Mesenchymal stem cell (in vitro differentiated cells and primary cell): ENCODE measurements around the gene RBMS3.
A peak's percentile ranks its signal among the peaks of the same experiment; 100 is the strongest.

Source experiments
- DNase-seq: peaks from one replicate; pipeline ENCODE4 v3.0.0-alpha.2; 2013
- H2AFZ ChIP-seq: one replicate; pipeline ENCODE4 v1.6.1; 2013; ENCODE audit warnings: low read depth, mild to moderate bottlenecking, control low read depth, inconsistent platforms, low read length, moderate library complexity
- H2AK5ac ChIP-seq: 2 replicates; pipeline ENCODE4 v1.6.1; 2013; ENCODE audit warnings: low read length, moderate library complexity, mild to moderate bottlenecking, inconsistent platforms; ENCODE audit not compliant: severe bottlenecking
- H2BK120ac ChIP-seq: one replicate; pipeline ENCODE4 v1.6.1; 2013; ENCODE audit warnings: low read depth, mild to moderate bottlenecking, inconsistent platforms, low read length, moderate library complexity
- H2BK12ac ChIP-seq, 2 experiments: one replicate each; pipeline ENCODE4 v1.6.1; 2013; ENCODE audit warnings: inconsistent platforms in 2 of 2, low read length in 2 of 2, mild to moderate bottlenecking in 2 of 2, moderate library complexity in 2 of 2, control low read depth in 1 of 2
- H2BK15ac ChIP-seq: one replicate; pipeline ENCODE4 v1.6.1; 2013; ENCODE audit warnings: mild to moderate bottlenecking, low read depth, inconsistent platforms; ENCODE audit not compliant: poor library complexity, severe bottlenecking
- H2BK5ac ChIP-seq: 2 replicates; pipeline ENCODE4 v1.6.1; 2013; ENCODE audit warnings: low read depth, mild to moderate bottlenecking, low read length, control low read depth, inconsistent platforms; ENCODE audit not compliant: poor library complexity, severe bottlenecking
- H3K14ac ChIP-seq, 2 experiments: one replicate each; pipeline ENCODE4 v1.6.1; 2013; ENCODE audit warnings: inconsistent platforms in 2 of 2, low read length in 2 of 2, control low read depth in 1 of 2, mild to moderate bottlenecking in 1 of 2, moderate library complexity in 1 of 2
- H3K18ac ChIP-seq, 2 experiments: one replicate each; pipeline ENCODE4 v1.6.1; 2013; ENCODE audit warnings: inconsistent platforms in 2 of 2, low read length in 2 of 2, control low read depth in 1 of 2, low read depth in 1 of 2, mild to moderate bottlenecking in 1 of 2
- H3K23ac ChIP-seq, 2 experiments: one replicate each; pipeline ENCODE4 v1.6.1; 2013; ENCODE audit warnings: inconsistent platforms in 2 of 2, low read length in 2 of 2, mild to moderate bottlenecking in 2 of 2, moderate library complexity in 2 of 2, control low read depth in 1 of 2
- H3K27ac ChIP-seq: 2 replicates; pipeline ENCODE4 v1.5.1; 2013; ENCODE audit warnings: mild to moderate bottlenecking, moderate library complexity, low read length, control low read depth, inconsistent platforms; ENCODE audit not compliant: poor library complexity, severe bottlenecking
- H3K27me3 ChIP-seq, 2 experiments: 2 replicates each; pipeline versions ENCODE4 v1.6.1 to v1.7.0; 2013; ENCODE audit warnings: low read length in 2 of 2, mild to moderate bottlenecking in 2 of 2, moderate library complexity in 2 of 2, control low read depth in 1 of 2, inconsistent platforms in 1 of 2; ENCODE audit not compliant: control insufficient read depth in 1 of 2, insufficient read depth in 1 of 2
- H3K36me3 ChIP-seq, 2 experiments: 2 replicates each; pipeline versions ENCODE4 v1.6.1 to v1.7.0; 2013; ENCODE audit warnings: low read length in 2 of 2, control low read depth in 1 of 2, inconsistent platforms in 1 of 2, low read depth in 1 of 2, mild to moderate bottlenecking in 1 of 2; ENCODE audit not compliant: insufficient read depth in 2 of 2, control insufficient read depth in 1 of 2
- H3K4ac ChIP-seq, 2 experiments: one replicate each; pipeline ENCODE4 v1.6.1; 2013; ENCODE audit warnings: inconsistent platforms in 2 of 2, low read length in 2 of 2, mild to moderate bottlenecking in 2 of 2, moderate library complexity in 2 of 2, control low read depth in 1 of 2, low read depth in 1 of 2
- H3K4me1 ChIP-seq: 2 replicates; pipeline ENCODE4 v1.6.1; 2013; ENCODE audit warnings: low read depth, low read length, control low read depth; ENCODE audit not compliant: control insufficient read depth, insufficient read depth
- H3K4me2 ChIP-seq: 2 replicates; pipeline ENCODE4 v1.6.1; 2013; ENCODE audit warnings: low read length, mild to moderate bottlenecking, inconsistent platforms; ENCODE audit not compliant: poor library complexity, severe bottlenecking
- H3K4me3 ChIP-seq, 2 experiments: 2 replicates each; pipeline versions ENCODE4 v1.5.1 to v1.7.0; 2013; ENCODE audit warnings: low read length in 2 of 2, mild to moderate bottlenecking in 2 of 2, control low read depth in 1 of 2, low read depth in 1 of 2; ENCODE audit not compliant: insufficient read depth in 1 of 2
- H3K79me1 ChIP-seq: replicated peaks from 2 replicates; pipeline ENCODE4 v1.6.1; 2013; ENCODE audit warnings: mild to moderate bottlenecking, control low read depth, low read length, inconsistent platforms; ENCODE audit not compliant: poor library complexity, severe bottlenecking
- H3K9ac ChIP-seq: 2 replicates; pipeline ENCODE4 v1.7.0; 2013; ENCODE audit warnings: mild to moderate bottlenecking, low read length, moderate library complexity
- H3K9me3 ChIP-seq: 2 replicates; pipeline ENCODE4 v1.7.0; 2013; ENCODE audit warnings: mild to moderate bottlenecking, low read length; ENCODE audit not compliant: control insufficient read depth
- H4K8ac ChIP-seq: one replicate; pipeline ENCODE4 v1.6.1; 2013; ENCODE audit warnings: inconsistent platforms, mild to moderate bottlenecking, low read length, moderate library complexity
- H4K91ac ChIP-seq: one replicate; pipeline ENCODE4 v1.6.1; 2013; ENCODE audit warnings: mild to moderate bottlenecking, low read length, inconsistent platforms
- WGBS: methylation state at CpG from one replicate; pipeline ENCODE4 v1.1.7; 2013; ENCODE audit warnings: mixed read lengths; 5-methylcytosine and 5-hydroxymethylcytosine counted together

Gene RBMS3

GRCh38 chr3:29283231-29284119, 2.6 kb downstream of the RBMS3 start:
- H3K27me3 ChIP-seq = no peaks in the 10 kb centered on the region
- H3K4me3 ChIP-seq = peak overlapping the region in 1 of 2 experiments; percentile 85
- H3K27ac ChIP-seq = peak overlapping the region; percentile 99
- H2AFZ ChIP-seq = no peak overlapping the region
- H4K8ac ChIP-seq = no peak overlapping the region
- peaks cover 4% of the 10 kb centered on the region for H3K79me1 ChIP-seq
- H2AK5ac ChIP-seq = no peak overlapping the region
- H2BK12ac ChIP-seq = no peak overlapping the region
- no peak overlapping the region for H3K4ac ChIP-seq
- H3K9ac ChIP-seq = peak overlapping the region; percentile 94
- peaks cover 2% of the 10 kb centered on the region for H3K4me1 ChIP-seq
- H3K14ac ChIP-seq = no peak overlapping the region
- H2BK15ac ChIP-seq = no peak overlapping the region
- H4K91ac ChIP-seq = no peak overlapping the region
- no peak overlapping the region for H3K23ac ChIP-seq
- no peaks in the 10 kb centered on the region for H3K9me3 ChIP-seq
- DNase-seq = peak; percentile 42
- H3K36me3 ChIP-seq = no peaks in the 10 kb centered on the region
- peak overlapping the region; percentile 7 for H3K4me2 ChIP-seq
- no peak overlapping the region for H2BK5ac ChIP-seq
- no peak overlapping the region for H3K18ac ChIP-seq
- under 1% methylated on average over 3 of the region's 4 CpGs for WGBS
- H2BK120ac ChIP-seq = no peak overlapping the region

GRCh38 chr3:29284497-29284896, 3.6 kb downstream of the RBMS3 start:
- DNase-seq = no peak
- no CpG with 5 or more reads among the region's 2 CpGs for WGBS
- no peak overlapping the region for H3K4me2 ChIP-seq
- no peak overlapping the region for H2AK5ac ChIP-seq
- H4K8ac ChIP-seq = no peak overlapping the region
- no peak overlapping the region for H3K4ac ChIP-seq
- H4K91ac ChIP-seq = no peak overlapping the region
- H3K36me3 ChIP-seq = no peaks in the 10 kb centered on the region
- no peak overlapping the region for H3K27ac ChIP-seq
- H2AFZ ChIP-seq = no peak overlapping the region
- H2BK120ac ChIP-seq = no peak overlapping the region
- H3K9me3 ChIP-seq = no peaks in the 10 kb centered on the region
- no peaks in the 10 kb centered on the region for H3K79me1 ChIP-seq
- no peak overlapping the region for H3K23ac ChIP-seq
- H3K27me3 ChIP-seq = no peaks in the 10 kb centered on the region
- no peak overlapping the region for H2BK12ac ChIP-seq
- no peak overlapping the region for H3K18ac ChIP-seq
- H3K4me3 ChIP-seq = peak overlapping the region in 1 of 2 experiments; percentile 85
- no peak overlapping the region for H3K14ac ChIP-seq
- no peaks in the 10 kb centered on the region for H3K4me1 ChIP-seq
- no peak overlapping the region for H2BK5ac ChIP-seq
- H2BK15ac ChIP-seq = no peak overlapping the region
- peak overlapping the region; percentile 94 for H3K9ac ChIP-seq

- peak; percentile 45 for DNase-seq
Measured at GRCh38 chr3:29285471-29286071, 4.7 kb downstream of the RBMS3 start.

More at GRCh38 chr3:29285471-29286071, 4.7 kb downstream of the RBMS3 start:
- no peaks in the 10 kb centered on the region for H3K9me3 ChIP-seq
- peak overlapping the region; percentile 77 for H3K27ac ChIP-seq
- no peak overlapping the region for H3K23ac ChIP-seq
- peak overlapping the region; percentile 73 for H2BK120ac ChIP-seq
- peak overlapping the region; percentile 39 for H4K91ac ChIP-seq
- H4K8ac ChIP-seq = peak overlapping the region; percentile 54
- peak overlapping the region; percentile 24 to 83 for H3K18ac ChIP-seq
- H2BK5ac ChIP-seq = no peak overlapping the region
- no peaks in the 10 kb centered on the region for H3K79me1 ChIP-seq
- 0% methylated on average over 1 of the region's 4 CpGs for WGBS
- H3K4me3 ChIP-seq = peak overlapping the region in 1 of 2 experiments; percentile 76
- H2BK15ac ChIP-seq = no peak overlapping the region
- no peak overlapping the region for H3K14ac ChIP-seq
- H3K36me3 ChIP-seq = no peaks in the 10 kb centered on the region
- H2AFZ ChIP-seq = no peak overlapping the region
- no peaks in the 10 kb centered on the region for H3K4me1 ChIP-seq
- peak overlapping the region in 1 of 2 experiments; percentile 37 for H3K4ac ChIP-seq
- H3K9ac ChIP-seq = peak overlapping the region; percentile 89
- H3K4me2 ChIP-seq = peak overlapping the region; percentile 38
- no peak overlapping the region for H2AK5ac ChIP-seq
- no peaks in the 10 kb centered on the region for H3K27me3 ChIP-seq
- H2BK12ac ChIP-seq = peak overlapping the region; percentile 39 to 42
